ENCODE results near the gene RIPPLY2. TPM values are rescaled to one million over a fixed set of nuclear protein-coding genes. Genes with fewer than 3 reads are reported as not detected.

RIPPLY2 gene
- total and polyA plus RNA-seq, 9 of the 15 experiments (the other 6 are each of a cell fraction or from before 2014, with no cell fraction given): not detected

GRCh38 chr6:83867527-83868161 is 14.5 kb downstream of the RIPPLY2 start (continued):
- TF ChIP-seq VEZF1 (CRISPR knock-in tag; IDR thresholded peaks at IDR 0.05) (peak; percentile 25; the same call in 1 of the 2 replicates), IRF2 (CRISPR knock-in tag; IDR thresholded peaks at IDR 0.05) (no peak), TRIM24 (IDR thresholded peaks at IDR 0.05) (peak; percentile 83 to 87), EZH2 (IDR thresholded peaks at IDR 0.05; ENCODE audit: borderline replicate concordance, low read depth, low read length) (no peak), PPARD (CRISPR knock-in tag; IDR thresholded peaks at IDR 0.05) (no peak), NR2C1 (IDR thresholded peaks at IDR 0.05) (0 out of 2 replicates have a peak, but pooled peaks have one; percentile 22), NR2C1 (tag; IDR thresholded peaks at IDR 0.05) (peak; percentile 91), NFE2 (IDR thresholded peaks at IDR 0.05; ENCODE audit: low read depth) (peak; percentile 83), TCF7 (IDR thresholded peaks at IDR 0.05; ENCODE audit: borderline replicate concordance) (no peak), SMARCE1 (IDR thresholded peaks at IDR 0.05) (0 out of 2 replicates have a peak, but pooled peaks have one; percentile 16), NR2C2 (CRISPR knock-in tag; IDR thresholded peaks at IDR 0.05) (no peak), NR2C2 (tag; IDR thresholded peaks at IDR 0.05) (peak; percentile 67), RFX7 (CRISPR knock-in tag; IDR thresholded peaks at IDR 0.05) (no peak), USF1 (CRISPR knock-in tag; IDR thresholded peaks at IDR 0.05) (peak; percentile 71), RBM22 (IDR thresholded peaks at IDR 0.05; ENCODE audit: low read depth, low read length, poor library complexity, severe bottlenecking) (no peak), ZKSCAN1 (IDR thresholded peaks at IDR 0.05; ENCODE audit: low read depth, low read length) (no peak), TGIF2 (CRISPR knock-in tag; IDR thresholded peaks at IDR 0.05) (no peak), MIER1 (IDR thresholded peaks at IDR 0.05; ENCODE audit: low read depth) (no peak), ETS1 (conservative IDR thresholded peaks at IDR 0.05; ENCODE audit: control insufficient read depth, low read depth, low read length) (peak; percentile 40; the same call in 1 of the 2 replicates), MXI1 (IDR thresholded peaks at IDR 0.05; ENCODE audit: low read depth, low read length) (no peak)
